NCI-H1105 (cell line): Measurements from ENCODE around the gene NTN1.

ENCODE experiments used
- DNase-seq: peaks from one replicate; lab custom pipeline; 2025; lab: John Stamatoyannopoulos, UW

Gene NTN1

DNA sequence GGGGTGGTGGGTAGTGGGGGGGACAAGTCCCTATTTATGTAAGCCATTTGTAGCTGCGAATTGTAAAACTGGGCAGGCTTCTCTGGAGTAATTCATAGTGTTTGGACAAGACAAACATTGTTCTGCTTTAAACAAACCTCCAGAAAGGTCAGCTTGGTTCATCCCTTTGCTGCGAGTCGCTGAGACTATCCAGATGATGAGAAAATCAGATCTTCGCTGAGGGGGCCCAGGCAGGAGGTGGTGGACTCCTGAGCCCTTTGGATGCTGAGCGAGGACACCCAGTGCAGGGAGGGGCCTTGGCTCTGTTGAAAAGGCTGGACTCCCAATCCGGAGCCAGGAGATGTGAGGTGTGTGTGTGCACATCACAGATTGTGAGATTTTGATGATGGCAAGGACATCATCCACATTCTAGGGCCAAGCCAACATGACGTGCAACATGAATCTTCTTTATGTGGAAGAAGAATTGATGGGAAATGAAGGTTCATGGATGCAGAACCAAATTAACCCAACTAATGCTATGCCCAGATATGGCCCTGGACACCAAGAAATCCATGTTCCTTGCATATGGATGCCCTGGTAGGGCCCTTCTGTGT is 15.0 kb upstream of the NTN1 start:
- DNase-seq: no peak

- no peak for DNase-seq
Observed at GRCh38 chr17:9007052-9007714, 14.1 kb upstream of the NTN1 start.

GRCh38 chr17:9009096-9009495 is 12.2 kb upstream of the NTN1 start:
- no peak for DNase-seq

DNA sequence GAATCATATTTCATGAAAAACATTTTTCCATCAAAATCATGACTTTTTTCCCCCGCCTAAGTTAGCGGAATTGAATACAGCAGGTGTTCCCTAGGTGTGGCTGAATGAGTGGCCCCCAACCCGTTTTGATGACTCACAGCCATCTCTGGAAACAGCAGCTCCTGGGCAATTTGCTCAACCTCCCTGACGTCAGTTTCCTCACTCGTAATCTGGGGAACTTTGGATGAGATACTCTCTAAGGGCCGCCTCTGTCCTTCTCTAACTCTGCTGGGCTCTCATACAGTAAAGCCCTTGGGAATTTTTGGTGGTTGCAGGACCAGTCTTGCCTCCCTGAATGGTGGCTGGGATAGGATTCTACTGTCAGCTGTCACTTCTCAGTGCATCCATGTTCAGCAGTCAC is 11.6 kb upstream of the NTN1 start:
- no peak for DNase-seq

DNA sequence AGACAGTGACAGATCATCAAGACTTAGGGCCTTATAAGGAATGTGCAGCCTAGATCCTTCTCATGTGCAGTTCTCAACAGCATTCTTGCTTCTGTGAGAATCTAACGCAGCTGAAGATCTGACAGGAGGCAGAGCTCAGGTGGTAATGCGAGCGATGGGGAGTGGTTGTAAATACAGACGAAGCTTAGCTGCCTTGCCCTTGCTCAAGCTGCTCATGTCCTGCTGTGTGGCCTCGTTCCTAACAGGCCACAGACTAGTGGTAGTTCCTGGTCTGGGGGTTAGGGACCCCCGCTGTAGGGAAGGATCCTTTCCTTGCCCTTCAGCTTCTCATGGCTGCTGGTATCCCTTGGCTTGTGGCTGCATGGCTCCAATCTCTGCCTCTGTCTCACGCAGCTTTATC is 10.3 kb upstream of the NTN1 start:
- no peak for DNase-seq

GRCh38 chr17:9016941-9017552 is 4.3 kb upstream of the NTN1 start:
- DNase-seq: no peak

DNA sequence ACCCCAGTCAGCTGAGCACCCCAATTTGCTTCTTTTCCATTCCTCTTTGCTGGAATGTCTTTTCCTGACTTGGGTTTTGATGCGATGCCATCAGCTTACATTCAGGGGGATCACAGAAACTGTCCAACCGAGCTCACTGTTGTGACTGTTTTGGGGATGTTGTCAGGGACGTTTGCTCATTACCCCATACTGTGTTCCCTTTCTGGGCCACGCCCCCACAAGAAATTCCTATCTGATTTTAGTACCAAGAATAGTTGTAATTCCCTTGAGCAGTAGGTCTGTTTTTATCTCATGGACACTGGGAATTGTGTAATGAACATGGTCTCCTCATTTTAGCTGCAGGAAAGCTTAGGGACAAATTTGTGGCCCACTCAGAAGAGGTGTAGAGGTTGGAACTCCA is 2.6 kb upstream of the NTN1 start:
- no peak for DNase-seq

DNA sequence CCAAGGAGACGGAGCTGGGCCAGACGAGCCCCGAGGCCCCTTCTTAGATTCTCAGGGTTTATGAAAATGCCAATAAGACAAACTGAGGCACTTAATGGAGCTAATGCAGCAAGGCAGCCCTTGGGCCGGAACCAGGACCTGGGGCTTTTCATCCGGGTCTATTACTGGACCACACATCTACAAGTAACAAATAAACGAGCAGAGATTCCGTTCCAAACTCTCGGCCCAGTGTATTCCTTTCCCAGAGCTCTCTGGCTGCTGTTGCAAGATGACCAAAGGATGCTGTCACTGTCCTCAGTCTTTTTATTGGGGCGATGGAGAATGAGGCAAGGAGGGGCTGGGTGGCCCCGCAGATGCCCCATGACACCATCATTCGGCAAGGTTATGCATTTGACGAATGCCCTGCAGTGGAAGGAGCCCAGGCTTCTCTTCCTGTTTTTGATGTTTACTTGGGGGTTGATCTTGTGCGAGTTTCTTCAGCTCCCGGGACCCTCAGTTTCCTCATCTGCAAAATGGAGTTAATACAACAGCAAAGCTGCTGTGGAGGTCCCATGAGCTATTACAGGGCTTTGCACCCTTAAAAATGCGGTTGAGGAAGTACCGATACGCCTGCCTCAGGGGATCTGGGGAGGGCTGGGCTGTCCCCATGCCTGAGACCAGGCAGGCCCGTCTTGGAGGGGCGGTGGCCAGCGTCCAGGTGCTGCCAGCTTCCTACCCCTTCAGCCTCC is 1.1 kb upstream of the NTN1 start:
- DNase-seq: no peak

DNA sequence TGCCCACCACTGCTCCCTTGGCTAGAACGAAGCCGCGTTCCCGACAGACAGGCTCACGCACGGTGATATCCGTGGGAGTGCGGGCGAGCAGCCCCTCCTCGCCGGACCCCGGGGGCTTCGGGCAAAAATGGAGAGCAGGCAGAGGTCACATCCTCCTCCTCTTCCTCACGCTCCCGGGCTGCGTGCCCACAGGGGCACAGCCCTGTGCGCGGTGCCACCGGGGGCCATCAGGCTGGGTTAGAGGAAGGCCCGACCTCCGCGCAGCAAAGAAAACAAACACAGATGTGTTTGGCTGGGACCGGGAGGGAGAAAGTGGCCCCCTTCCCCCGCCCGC is 519 bp upstream of the NTN1 start:
- DNase-seq: no peak

DNA sequence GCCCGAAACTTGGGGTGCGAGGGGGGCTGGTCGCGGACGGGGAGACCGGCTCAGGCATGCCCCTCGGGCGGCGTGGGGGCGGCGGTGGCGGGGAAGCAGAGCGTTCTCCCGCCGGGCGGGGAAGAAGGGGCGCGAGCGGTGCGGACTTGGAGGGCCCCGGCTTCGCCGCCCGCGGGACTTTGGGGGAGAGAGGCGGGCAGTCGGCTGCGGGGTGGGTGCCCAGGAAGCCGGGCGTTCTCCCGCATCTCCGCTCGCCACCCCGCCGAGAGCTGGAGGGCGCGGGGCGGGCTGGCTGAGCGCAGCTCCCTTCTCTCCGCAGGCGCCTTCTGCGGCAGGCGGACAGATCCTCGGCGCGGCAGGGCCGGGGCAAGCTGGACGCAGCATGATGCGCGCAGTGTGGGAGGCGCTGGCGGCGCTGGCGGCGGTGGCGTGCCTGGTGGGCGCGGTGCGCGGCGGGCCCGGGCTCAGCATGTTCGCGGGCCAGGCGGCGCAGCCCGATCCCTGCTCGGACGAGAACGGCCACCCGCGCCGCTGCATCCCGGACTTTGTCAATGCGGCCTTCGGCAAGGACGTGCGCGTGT is 772 bp downstream of the NTN1 start:
- no peak for DNase-seq

- DNase-seq: peak; percentile 27
Observed at GRCh38 chr17:9022573-9023391, 1.5 kb downstream of the NTN1 start.

- DNase-seq: no peak
Observed at GRCh38 chr17:9023392-9024218, 2.3 kb downstream of the NTN1 start.

DNA sequence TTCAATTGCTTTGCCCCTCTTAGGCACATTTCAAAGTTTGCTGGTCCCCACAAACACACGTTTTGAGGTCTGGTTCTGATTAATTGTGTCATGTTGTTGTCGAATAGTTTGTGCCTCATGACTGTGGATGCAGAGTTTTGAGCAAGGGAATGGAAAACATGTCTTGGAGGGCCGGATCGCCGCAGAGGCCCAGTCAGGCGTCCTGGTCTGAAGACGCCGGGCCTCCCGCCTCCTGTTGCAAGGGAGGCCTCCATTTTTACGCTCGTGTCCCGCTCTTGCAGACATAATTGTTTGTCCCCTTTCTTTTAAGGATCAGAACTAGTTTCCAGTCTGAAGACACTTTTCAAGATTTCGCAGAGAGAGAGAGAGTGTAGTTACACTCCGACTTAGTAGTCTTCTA is 3.2 kb downstream of the NTN1 start:
- DNase-seq: no peak

DNA sequence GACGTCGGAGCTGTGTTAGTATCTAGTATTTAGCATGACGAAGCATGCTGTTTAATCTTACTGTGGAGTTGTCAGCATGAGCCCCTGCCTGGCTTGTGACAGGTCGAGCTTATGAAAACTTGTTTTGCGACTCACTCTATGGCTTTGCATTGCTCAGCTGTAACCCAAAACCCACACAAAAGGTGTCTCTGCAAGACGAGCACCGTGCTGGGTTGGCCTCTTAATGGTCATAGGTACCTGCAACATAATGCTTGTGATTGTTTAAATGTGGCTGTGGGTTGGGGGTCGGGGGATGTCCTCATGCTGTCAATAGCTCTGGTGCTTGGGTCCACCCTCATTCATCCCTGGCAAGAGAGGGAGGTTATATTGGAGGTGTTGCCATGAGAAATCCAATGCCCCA is 5.4 kb downstream of the NTN1 start:
- no peak for DNase-seq

GRCh38 chr17:9028202-9028987 is 7.1 kb downstream of the NTN1 start:
- DNase-seq: no peak

DNA sequence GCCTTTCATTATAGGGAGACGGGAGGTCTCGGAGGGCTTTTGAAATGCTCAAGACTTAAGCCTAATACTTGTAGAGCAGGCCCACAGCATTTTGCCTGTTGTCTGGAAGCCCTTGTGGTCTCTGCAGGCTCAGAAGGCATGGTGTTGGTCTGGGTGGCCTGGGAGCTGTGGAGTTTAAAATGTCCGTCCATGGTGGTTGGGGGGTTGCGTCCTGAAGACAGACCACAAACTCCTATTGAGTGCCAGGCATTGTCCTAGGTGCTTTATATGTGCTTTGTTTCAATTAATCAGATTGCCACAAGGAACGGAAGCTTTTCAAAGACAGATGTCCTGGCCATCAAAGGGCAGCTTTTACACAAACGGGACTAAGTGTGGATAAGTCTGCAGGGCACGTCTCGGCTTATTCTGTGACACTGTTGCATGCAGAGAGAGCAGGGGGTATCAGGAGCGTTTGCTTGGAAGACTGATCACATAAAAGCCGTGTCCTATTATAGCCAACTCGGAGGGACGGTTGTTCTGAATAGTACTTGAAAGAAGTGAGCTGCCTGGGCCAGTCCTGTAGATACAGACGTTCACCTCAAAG is 7.8 kb downstream of the NTN1 start:
- DNase-seq: no peak

GRCh38 chr17:9032151-9032550 is 10.8 kb downstream of the NTN1 start:
- DNase-seq: no peak

DNA sequence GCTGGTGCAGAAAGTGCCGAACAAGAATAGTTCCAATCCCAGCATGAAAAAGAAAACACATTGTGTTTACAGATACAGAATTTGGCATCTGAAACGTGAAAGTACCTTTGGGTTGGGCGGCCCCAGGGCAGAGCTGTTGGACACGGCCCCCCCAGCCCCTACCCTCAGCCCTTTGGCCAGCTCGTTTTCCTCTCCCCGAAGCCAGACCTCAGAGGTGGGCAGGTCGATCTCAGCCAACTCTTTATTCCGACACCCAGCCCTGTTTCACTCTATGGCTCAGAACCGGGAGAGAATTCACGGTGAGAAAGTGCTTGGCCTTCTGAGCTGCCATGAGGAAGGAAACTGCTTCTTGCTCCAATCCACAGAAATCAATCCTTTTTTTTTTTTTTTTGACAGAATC is 11.3 kb downstream of the NTN1 start:
- DNase-seq: no peak

DNA sequence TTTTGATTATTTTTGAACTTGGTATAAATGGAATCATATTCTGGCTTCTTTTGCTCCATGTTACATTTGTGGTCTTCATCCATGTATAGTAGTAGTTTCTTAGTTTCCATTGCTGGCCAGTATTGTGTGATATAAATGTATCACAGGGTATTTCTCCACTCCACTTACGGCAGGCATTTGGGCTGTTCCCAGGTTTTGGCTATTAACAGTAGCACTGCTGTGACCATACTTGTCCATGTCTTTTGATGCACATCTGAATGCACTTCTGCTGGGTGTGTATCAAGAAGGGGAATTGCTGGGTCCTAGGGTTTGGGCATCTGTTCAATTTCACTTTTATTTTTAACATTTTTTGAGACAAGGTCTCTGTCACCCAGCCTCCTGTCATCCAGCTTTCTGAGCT is 13.9 kb downstream of the NTN1 start:
- no peak for DNase-seq

DNA sequence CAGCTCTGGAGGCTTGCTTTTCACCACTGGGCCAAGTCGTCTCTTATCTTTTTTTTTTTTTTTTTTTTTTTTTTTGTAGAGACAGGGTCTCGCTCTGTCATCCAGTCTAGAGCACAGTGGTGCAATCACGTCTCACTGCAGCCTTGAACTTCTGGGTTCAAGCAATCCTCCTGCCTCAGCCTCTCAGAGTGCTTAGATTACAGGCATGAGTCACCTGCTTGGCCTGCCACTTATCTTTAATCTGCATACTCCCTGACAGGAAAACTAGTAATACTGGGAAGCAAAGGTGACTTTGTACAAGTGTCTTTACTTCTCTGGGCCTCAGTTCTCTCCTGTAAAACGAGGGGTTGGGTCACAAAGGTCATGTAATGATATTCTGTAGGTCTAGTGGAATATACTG is 15.0 kb downstream of the NTN1 start:
- DNase-seq: no peak
